OCI-LY1 (cell line): Measurements from ENCODE around the gene MMRN2.

ENCODE experiments used
- CTCF ChIP-seq: fragments of 200-600 bp; sonication (generic), shearing (Covaris generic); IDR thresholded peaks from 2 replicates; pipeline ENCODE4 v1.5.1; 2017; ENCODE audit warnings: mild to moderate bottlenecking, antibody characterized with exemption, low read length, moderate library complexity, mixed read lengths
- EZH2 ChIP-seq: fragments of 200-600 bp; sonication (generic), shearing (Covaris generic); IDR thresholded peaks from 2 replicates; pipeline ENCODE4 v1.8.0; 2017; ENCODE audit warnings: borderline replicate concordance, mixed run types, mild to moderate bottlenecking, antibody characterized with exemption, low read length, moderate library complexity, mixed read lengths

GRCh38 chr10:86900955-86901354 lies 56.5 kb downstream of the MMRN2 start:
- TF ChIP-seq CTCF (no peak), EZH2 (no peak)
